ENCODE data around the gene PCED1B. TPM values are rescaled to one million over a fixed set of nuclear protein-coding genes. Genes with fewer than 3 reads are reported as not detected.
"Not testable (repeated sequence)": the region's sequence is repeated elsewhere in the genome, so short reads cannot be mapped to it uniquely, and the experiment has no call there.

The PCED1B gene
- total RNA-seq, 1 donor from 2014 or later = 65.4 TPM

GRCh38 chr12:47274760-47275159 lies 195.3 kb downstream of the PCED1B start:
- Mint-ChIP-seq H3K27me3 (no peaks in the 10 kb centered on the region), H3K9me3 (no peaks in the 10 kb centered on the region), H3K36me3 (ENCODE audit: low read depth) (no peaks in the 10 kb centered on the region), H3K27ac (peak overlapping the region; percentile 71), H3K4me1 (peaks cover 81% of the 10 kb centered on the region), H3K4me3 (no peak overlapping the region)
- no peak for ATAC-seq (ENCODE audit: low read depth)
- intact Hi-C loops (cut with micrococcal nuclease) = no loop called here
- ChIA-PET POLR2A (interaction anchor here (1.7 kb wide), 1 partner anchor 82 kb away, joined by 3 read pairs; no protein-coding TSS in a partner anchor), CTCF (interaction anchor here (1.0 kb wide), 1 partner anchor 123 kb away, joined by 3 read pairs; no protein-coding TSS in a partner anchor)
- TF ChIP-seq CTCF (IDR thresholded peaks at IDR 0.05) = no peak
- DNase-seq = no peak

GRCh38 chr12:47276253-47276620 lies 196.8 kb downstream of the PCED1B start:
- Mint-ChIP-seq H3K4me3 (peak overlapping the region; percentile 2), H3K27ac (peak overlapping the region; percentile 85), H3K9me3 (no peaks in the 10 kb centered on the region), H3K4me1 (peaks cover 66% of the 10 kb centered on the region), H3K36me3 (ENCODE audit: low read depth) (no peaks in the 10 kb centered on the region), H3K27me3 (no peaks in the 10 kb centered on the region)
- CTCF ChIA-PET = interaction anchor here (0.7 to 1.5 kb wide), 3 partner anchors 74 to 244 kb away, joined by 4 to 5 read pairs (median 4); no protein-coding TSS in a partner anchor
- TF ChIP-seq CTCF (IDR thresholded peaks at IDR 0.05) = no peak
- POLR2A ChIA-PET = interaction anchor here (0.7 to 2.9 kb wide), 11 partner anchors 8 to 191 kb away, joined by 3 to 12 read pairs (median 7); no protein-coding TSS in a partner anchor
- no peak for DNase-seq
- no peak for ATAC-seq (ENCODE audit: low read depth)
- intact Hi-C loops (cut with micrococcal nuclease) = loop anchor here (2.0 kb wide), 2 partner anchors 31 to 59 kb away; no protein-coding TSS in a partner anchor

GRCh38 chr12:47276621-47277309 lies 197.3 kb downstream of the PCED1B start:
- CTCF ChIA-PET = interaction anchor here (0.7 to 1.5 kb wide), 4 partner anchors 31 to 244 kb away, joined by 4 to 5 read pairs (median 4); no protein-coding TSS in a partner anchor
- DNase-seq = no peak
- intact Hi-C loops (cut with micrococcal nuclease) = loop anchor here (2.0 kb wide), 2 partner anchors 30 to 60 kb away; no protein-coding TSS in a partner anchor
- POLR2A ChIA-PET = interaction anchor here (0.7 to 2.9 kb wide), 11 partner anchors 8 to 191 kb away, joined by 3 to 12 read pairs (median 7); no protein-coding TSS in a partner anchor
- H3K4me3 Mint-ChIP-seq = peak overlapping the region; percentile 46
- no peaks in the 10 kb centered on the region for H3K9me3 Mint-ChIP-seq
- no peaks in the 10 kb centered on the region for H3K36me3 Mint-ChIP-seq (ENCODE audit: low read depth)
- H3K27ac Mint-ChIP-seq = peak overlapping the region; percentile 85
- peak; percentile 86 for ATAC-seq (ENCODE audit: low read depth)
- H3K27me3 Mint-ChIP-seq = no peaks in the 10 kb centered on the region
- H3K4me1 Mint-ChIP-seq = peaks cover 62% of the 10 kb centered on the region
- TF ChIP-seq CTCF (IDR thresholded peaks at IDR 0.05) = no peak

GRCh38 chr12:47277972-47278448 lies 198.6 kb downstream of the PCED1B start:
- H3K27me3 Mint-ChIP-seq = no peaks in the 10 kb centered on the region

GRCh38 chr12:47279758-47280157 lies 200.3 kb downstream of the PCED1B start:
- H3K27ac Mint-ChIP-seq; intact Hi-C loops (cut with micrococcal nuclease); H3K27me3 Mint-ChIP-seq; ATAC-seq (ENCODE audit: low read depth); DNase-seq; H3K36me3 Mint-ChIP-seq (ENCODE audit: low read depth); H3K4me3 Mint-ChIP-seq; CTCF ChIA-PET; H3K9me3 Mint-ChIP-seq: not testable (repeated sequence)
- POLR2A ChIA-PET = interaction anchor here (0.6 kb wide), 1 partner anchor 13 kb away, joined by 18 read pairs; no protein-coding TSS in a partner anchor
- peaks cover 36% of the 10 kb centered on the region for H3K4me1 Mint-ChIP-seq

More at GRCh38 chr12:47277972-47278448, 198.6 kb downstream of the PCED1B start:
- ChIA-PET POLR2A (interaction anchor here (0.9 to 2.9 kb wide), 3 partner anchors 16 to 119 kb away, joined by 3 to 9 read pairs (median 6); no protein-coding TSS in a partner anchor), CTCF (interaction anchor here (1.3 to 1.5 kb wide), 4 partner anchors 29 to 245 kb away, joined by 3 to 4 read pairs (median 4); no protein-coding TSS in a partner anchor)
- H3K4me1 Mint-ChIP-seq = peaks cover 51% of the 10 kb centered on the region
- peak overlapping the region; percentile 85 for H3K27ac Mint-ChIP-seq
- DNase-seq (no peak), ATAC-seq (ENCODE audit: low read depth) (no peak)
- no peaks in the 10 kb centered on the region for H3K9me3 Mint-ChIP-seq
- intact Hi-C loops (cut with micrococcal nuclease) = loop anchor here (2.0 kb wide), 2 partner anchors 29 to 61 kb away; no protein-coding TSS in a partner anchor
- no peaks in the 10 kb centered on the region for H3K36me3 Mint-ChIP-seq (ENCODE audit: low read depth)
- H3K4me3 Mint-ChIP-seq = no peak overlapping the region
- no peak for TF ChIP-seq CTCF (IDR thresholded peaks at IDR 0.05)

Data from activated B cell treated with CpG ODN at 0.5 μM for 24 hours (primary cell).